HG02870 (cell line): ENCODE measurements around the gene IFITM1.
"Not testable (repeated sequence)": the region's sequence is repeated elsewhere in the genome, so short reads cannot be mapped to it uniquely, and the experiment has no call there.

Experiments
- ATAC-seq: cut with Tn5 transposase; IDR thresholded peaks from one replicate; pipeline ENCODE4 v1.9.1; 2021; ENCODE audit warnings: mild to moderate bottlenecking, moderate library complexity; ENCODE audit not compliant: unreplicated experiment

The IFITM1 gene

GRCh38 chr11:362642-363442, 49.0 kb downstream of the IFITM1 start:
- no peak for ATAC-seq

GRCh38 chr11:363443-363805, 49.6 kb downstream of the IFITM1 start:
- not testable (repeated sequence) for ATAC-seq

- ATAC-seq: no peak
Measured at GRCh38 chr11:363948-364761, 50.3 kb downstream of the IFITM1 start.
